Stimulated activated CD8-positive, alpha-beta memory T cell treated with anti-CD3 and anti-CD28 coated beads, Interleukin-15, amount 100 ng/mL, for 48 hours (primary cell): Measurements from ENCODE around the gene TNFAIP1.

Experiments
- DNase-seq, 2 donors: peaks; one replicate each; pipeline ENCODE4 v3.0.0-alpha.2; 2020; ENCODE audit warnings: low read depth in 2 of 2

TNFAIP1 gene

GRCh38 chr17:28345419-28346198, 10.0 kb downstream of the TNFAIP1 start:
- DNase-seq: no peak

DNA sequence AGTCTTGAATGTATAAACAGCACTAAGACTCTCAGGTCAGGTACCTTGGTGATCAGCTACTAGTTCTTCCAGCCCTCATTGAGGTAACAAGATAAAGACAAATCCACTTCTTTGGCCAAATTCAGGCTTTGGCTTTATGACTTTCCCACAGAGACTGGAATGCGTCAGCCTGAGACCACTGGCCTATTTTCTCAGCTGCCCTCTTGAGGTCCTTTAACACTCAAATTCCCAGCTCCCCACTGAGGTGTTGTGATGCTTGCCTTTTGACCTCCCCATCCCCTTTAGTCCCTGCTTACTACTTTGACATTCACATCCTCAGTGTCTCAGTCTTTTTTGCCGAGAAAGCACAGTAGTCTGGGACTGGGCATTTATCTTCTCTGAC, 10.6 kb downstream of the TNFAIP1 start:
- DNase-seq: no peak

GRCh38 chr17:28346746-28347246, 11.2 kb downstream of the TNFAIP1 start:
- no peak for DNase-seq

- no peak for DNase-seq
Measured at GRCh38 chr17:28347261-28347891, 11.8 kb downstream of the TNFAIP1 start.

DNA sequence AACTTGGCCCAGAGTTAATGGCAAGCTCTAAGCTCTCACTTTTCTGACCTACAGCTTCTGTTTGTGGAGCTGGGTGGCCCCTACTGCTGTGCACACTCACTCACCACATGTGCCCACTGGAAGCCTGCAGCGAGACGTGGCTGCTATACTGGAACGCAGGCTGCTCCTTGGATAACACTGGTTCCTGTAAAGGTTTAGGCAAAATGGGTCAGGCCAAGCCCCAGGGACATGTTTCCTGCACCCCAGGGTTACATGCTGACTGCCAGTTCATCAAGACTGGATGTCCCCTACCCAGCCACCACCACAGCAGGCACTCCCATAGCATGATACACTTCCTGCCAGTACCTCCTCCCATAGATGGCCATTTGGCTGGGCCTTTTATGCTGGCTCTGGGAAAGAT, 13.4 kb downstream of the TNFAIP1 start:
- no peak for DNase-seq

DNA sequence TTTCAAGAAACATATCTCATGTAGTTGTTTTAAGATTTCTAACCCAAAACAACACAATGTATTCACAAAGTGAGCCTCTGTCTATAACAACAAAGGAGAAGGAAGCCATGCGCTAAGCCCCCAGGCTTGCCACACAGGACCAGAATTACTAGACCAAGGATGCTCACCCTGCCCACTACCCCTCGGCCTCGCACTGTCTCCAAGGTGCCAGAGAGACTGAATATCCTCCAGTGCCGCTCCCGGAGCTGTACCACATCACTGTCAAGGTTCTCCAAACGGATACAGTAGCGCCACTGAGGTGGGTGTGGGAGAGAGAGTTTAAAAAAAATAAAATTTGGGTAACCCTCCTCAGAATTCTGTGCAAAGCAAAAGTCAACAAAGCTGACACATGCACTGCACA, 14.7 kb downstream of the TNFAIP1 start:
- DNase-seq: no peak

- peak; percentile 93 to 94 for DNase-seq
Measured at GRCh38 chr17:28357061-28357900, 21.7 kb downstream of the TNFAIP1 start, which contains the start of gene POLDIP2. Gene POLDIP2 (minus strand): TSS chr17:28357527. CDS start chr17:28357448, 79 bp downstream.

DNA sequence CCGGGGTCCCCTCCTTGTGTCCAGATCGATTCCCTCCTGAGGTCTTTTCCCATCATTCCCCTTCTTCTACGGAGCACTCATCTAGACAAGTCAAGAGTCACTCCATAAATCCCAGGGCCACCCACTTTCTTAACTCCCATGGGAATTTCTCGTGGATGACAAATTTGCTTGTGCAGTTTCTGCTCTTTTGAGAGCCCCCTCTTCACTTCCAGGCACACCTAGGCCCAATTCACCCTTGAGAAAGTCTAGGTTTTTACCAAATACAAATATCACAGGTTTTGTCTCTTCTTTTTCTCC, 22.3 kb downstream of the TNFAIP1 start:
- DNase-seq: no peak

- DNase-seq: no peak
Measured at GRCh38 chr17:28363186-28363585, 27.6 kb downstream of the TNFAIP1 start.

GRCh38 chr17:28363776-28364650, 28.5 kb downstream of the TNFAIP1 start:
- DNase-seq: no peak

- DNase-seq: no peak
Measured at GRCh38 chr17:28364665-28365363, 29.3 kb downstream of the TNFAIP1 start, which contains the start of gene SEBOX. Gene SEBOX (minus strand): TSS chr17:28365199. CDS start chr17:28365151, 48 bp downstream.

GRCh38 chr17:28365487-28365886, 29.9 kb downstream of the TNFAIP1 start:
- DNase-seq: no peak

DNA sequence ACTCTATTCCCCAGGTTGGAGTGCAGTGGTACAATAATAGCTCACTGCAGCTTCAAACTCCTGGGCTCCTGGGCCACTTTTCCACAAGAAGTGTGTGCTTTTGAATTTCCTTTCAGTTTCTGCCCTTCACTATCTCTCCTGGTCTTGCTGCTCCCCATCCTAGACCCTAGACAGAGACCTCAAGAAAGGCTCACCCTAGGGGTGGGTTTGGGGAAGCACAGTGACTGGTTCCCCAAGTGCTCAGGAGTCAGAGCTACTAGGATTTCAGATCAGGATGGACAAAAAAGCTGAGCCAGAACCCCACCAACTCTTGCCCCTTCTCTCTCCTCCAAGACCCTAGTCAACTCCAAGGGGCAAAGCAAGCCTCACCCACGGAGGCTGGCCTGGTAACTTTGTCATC, 31.0 kb downstream of the TNFAIP1 start:
- DNase-seq: no peak

- DNase-seq: no peak
Measured at GRCh38 chr17:28367641-28368305, 32.2 kb downstream of the TNFAIP1 start.

DNA sequence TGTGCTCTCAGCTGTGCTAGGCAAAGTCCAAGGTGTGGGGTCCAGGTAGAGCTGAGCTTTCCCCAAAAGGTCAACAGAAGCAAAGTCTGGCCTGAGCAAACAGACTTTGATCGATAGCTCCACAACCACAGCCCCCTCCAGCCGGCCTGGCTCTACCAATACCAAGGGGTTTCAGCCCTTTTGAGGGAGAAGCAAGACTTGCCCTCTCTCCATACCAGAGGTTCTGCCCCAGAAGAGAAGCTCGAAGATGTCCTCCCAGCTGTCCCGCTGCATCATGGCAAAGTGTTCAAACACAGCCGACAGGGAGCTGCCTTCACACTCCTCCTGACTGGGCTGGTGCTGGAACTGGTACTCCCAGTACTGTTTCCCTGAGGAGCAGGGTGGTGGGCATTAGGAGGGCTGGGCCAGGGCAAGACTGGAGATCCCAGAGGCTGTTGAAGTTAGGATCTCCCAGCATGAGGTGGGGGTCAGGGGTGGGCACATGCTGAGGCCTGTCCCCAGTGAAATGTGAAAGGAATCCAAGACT, 32.8 kb downstream of the TNFAIP1 start:
- DNase-seq: no peak

GRCh38 chr17:28368915-28369683, 33.5 kb downstream of the TNFAIP1 start:
- no peak for DNase-seq

GRCh38 chr17:28369684-28370034, 34.1 kb downstream of the TNFAIP1 start:
- no peak for DNase-seq

DNA sequence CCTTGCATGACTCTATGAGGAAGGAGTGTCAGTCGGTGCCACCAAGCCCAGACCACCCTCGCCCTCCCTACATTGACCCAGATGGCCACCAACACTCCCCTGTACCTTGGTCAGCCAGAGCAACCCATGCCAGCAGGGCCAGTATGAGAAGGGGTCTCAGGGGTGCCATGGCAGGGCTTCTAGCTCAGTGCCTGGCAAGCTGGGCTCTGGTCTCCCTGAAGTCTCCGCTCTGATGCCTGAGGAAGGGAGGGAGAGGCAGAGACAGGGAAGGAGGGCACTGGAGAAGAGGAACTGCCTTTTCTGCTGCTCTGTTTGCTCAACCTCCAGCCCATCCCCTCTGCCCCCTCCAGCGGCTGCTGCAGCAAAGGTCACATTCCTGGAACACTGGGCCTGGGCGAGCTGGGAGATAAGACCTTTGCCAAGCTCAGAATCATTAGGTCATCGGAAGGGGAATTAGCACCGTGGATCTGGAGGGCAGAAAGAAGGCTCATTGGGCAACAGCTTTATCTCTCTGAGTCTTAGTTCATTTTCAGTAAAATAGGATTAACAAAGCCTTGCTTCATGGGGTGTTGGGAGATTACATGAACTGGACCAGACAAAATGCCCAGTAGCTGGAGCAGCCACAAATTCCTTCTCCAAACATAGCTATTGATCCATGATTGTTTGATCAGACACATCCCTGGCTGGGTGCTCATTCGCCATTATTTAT, 34.6 kb downstream of the TNFAIP1 start, which contains the start of gene VTN:
Gene VTN (minus strand): TSS at position 273 of the 709 bp plus-strand sequence. CDS start 104 bp downstream, at position 169.
- no peak for DNase-seq

DNA sequence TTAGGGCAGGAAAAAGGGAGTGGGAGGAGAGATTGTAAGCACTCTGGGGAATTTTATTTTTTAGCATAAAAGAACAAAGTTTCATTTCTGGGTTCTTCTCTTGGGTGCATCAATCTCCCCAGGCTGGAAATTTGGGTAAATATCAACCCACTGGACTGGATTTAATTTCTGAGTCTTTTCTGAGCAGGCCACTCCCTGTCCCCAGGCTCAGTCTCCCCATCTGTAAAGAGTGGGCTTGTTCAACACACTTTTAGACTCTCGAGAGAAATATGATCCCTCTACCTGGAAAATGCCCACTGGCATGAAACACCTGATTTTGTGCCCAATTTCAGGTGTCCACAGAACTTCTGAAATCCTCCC, 35.2 kb downstream of the TNFAIP1 start:
- no peak for DNase-seq
